HCT116 (cell line): Measurements from ENCODE around the gene ZFP1.

Source experiments
- CTCF ChIP-seq, 3 experiments: fragments of 200-600 bp in 1 of 3; sonication (generic) in 1 of 3; IDR thresholded peaks in 2 of 3; conservative IDR thresholded peaks in 1 of 3; 2 replicates each; pipeline ENCODE4 v1.5.1; 2012 to 2017; ENCODE audit warnings: low read depth in 2 of 3, low read length in 2 of 3, antibody characterized with exemption in 1 of 3, borderline replicate concordance in 1 of 3, control low read depth in 1 of 3, mild to moderate bottlenecking in 1 of 3, mixed read lengths in 1 of 3, mixed run types in 1 of 3, moderate library complexity in 1 of 3; ENCODE audit not compliant: insufficient read depth in 1 of 3
- EGR1 ChIP-seq: IDR thresholded peaks from 2 replicates; pipeline ENCODE4 v1.6.1; 2012; ENCODE audit warnings: low read depth
- EZH2phosphoT487 ChIP-seq: fragments of 200-600 bp; IDR thresholded peaks from 2 replicates; pipeline ENCODE4 v1.6.1; 2018; ENCODE audit warnings: antibody characterized with exemption, borderline replicate concordance
- JUND ChIP-seq: IDR thresholded peaks from 2 replicates; pipeline ENCODE4 v1.6.1; 2012
- POLR2A ChIP-seq: IDR thresholded peaks from 2 replicates; pipeline ENCODE4 v1.7.0; 2011; ENCODE audit warnings: borderline replicate concordance; ENCODE audit not compliant: insufficient read depth, insufficient read length; ENCODE audit errors: extremely low read depth
- POLR2AphosphoS5 ChIP-seq: IDR thresholded peaks from 2 replicates; pipeline ENCODE4 v1.6.1; 2011; ENCODE audit warnings: mild to moderate bottlenecking, low read depth, low read length, moderate library complexity
- RAD21 ChIP-seq: IDR thresholded peaks from 2 replicates; pipeline ENCODE4 v1.6.1; 2012; ENCODE audit warnings: low read depth, mild to moderate bottlenecking
- TCF7L2 ChIP-seq: IDR thresholded peaks from 2 replicates; pipeline ENCODE4 v1.7.0; 2011; ENCODE audit warnings: borderline replicate concordance, inconsistent platforms; ENCODE audit not compliant: insufficient read depth, insufficient read length; ENCODE audit errors: extremely low read depth

GRCh38 chr16:75131081-75131480 lies 17.2 kb upstream of the ZFP1 start:
- TF ChIP-seq CTCF (IDR thresholded peaks at IDR 0.05 in 2 of 3, conservative IDR thresholded peaks at IDR 0.05 in 1 of 3; ENCODE audit: borderline replicate concordance in 1 of 3, insufficient read depth in 1 of 3, low read depth in 2 of 3, low read length in 2 of 3) (no peak), POLR2A (no peak), RAD21 (no peak), POLR2AphosphoS5 (no peak), EZH2phosphoT487 (no peak), EGR1 (no peak), JUND (no peak), TCF7L2 (no peak)
